GM19463 (cell line): ENCODE data around the gene PNRC2.
A peak's percentile ranks its signal among the peaks of the same experiment; 100 is the strongest.
"Not testable (repeated sequence)": the region's sequence is repeated elsewhere in the genome, so short reads cannot be mapped to it uniquely, and the experiment has no call there.

ENCODE experiments used
- ATAC-seq: cut with Tn5 transposase; IDR thresholded peaks from one replicate; pipeline ENCODE4 v1.9.1; 2021; ENCODE audit warnings: mild to moderate bottlenecking, moderate library complexity; ENCODE audit not compliant: unreplicated experiment

Gene PNRC2

GRCh38 chr1:23947366-23947765 lies 12.3 kb upstream of the PNRC2 start:
- ATAC-seq: no peak

GRCh38 chr1:23953020-23953419 lies 6.6 kb upstream of the PNRC2 start:
- no peak for ATAC-seq

GRCh38 chr1:23957096-23957495 lies 2.5 kb upstream of the PNRC2 start:
- no peak for ATAC-seq

- ATAC-seq: not testable (repeated sequence)
These were observed 1.4 kb upstream of the PNRC2 start for GRCh38 chr1:23958040-23958809.

- ATAC-seq: peak; percentile 64
These were observed 693 bp upstream of the PNRC2 start for GRCh38 chr1:23958810-23959460.

GRCh38 chr1:23960291-23961020 lies 828 bp downstream of the PNRC2 start:
- ATAC-seq: no peak

GRCh38 chr1:23963617-23964234 lies 4.1 kb downstream of the PNRC2 start:
- ATAC-seq: no peak

GRCh38 chr1:23964235-23964668 lies 4.6 kb downstream of the PNRC2 start:
- no peak for ATAC-seq

GRCh38 chr1:23964790-23965740 lies 5.4 kb downstream of the PNRC2 start:
- ATAC-seq: no peak

GRCh38 chr1:23966973-23967493 lies 7.4 kb downstream of the PNRC2 start:
- no peak for ATAC-seq

- no peak for ATAC-seq
These were observed 8.2 kb downstream of the PNRC2 start for GRCh38 chr1:23967871-23968270.

- no peak for ATAC-seq
These were observed 17.7 kb downstream of the PNRC2 start for GRCh38 chr1:23977187-23977853.

- ATAC-seq: no peak
These were observed 18.2 kb downstream of the PNRC2 start for GRCh38 chr1:23977854-23978191.

- no peak for ATAC-seq
These were observed 19.2 kb downstream of the PNRC2 start for GRCh38 chr1:23978805-23979204.

GRCh38 chr1:23979387-23979880 lies 19.8 kb downstream of the PNRC2 start:
- ATAC-seq: no peak

- peak; percentile 74 for ATAC-seq
These were observed 20.5 kb downstream of the PNRC2 start, which contains the start of gene SRSF10 for GRCh38 chr1:23979881-23980727. SRSF10 (minus strand) TSS chr1:23980327; CDS start chr1:23980255, 72 bp downstream.

GRCh38 chr1:23980728-23981070 lies 21.1 kb downstream of the PNRC2 start:
- no peak for ATAC-seq

GRCh38 chr1:23984417-23985186 lies 25.0 kb downstream of the PNRC2 start:
- no peak for ATAC-seq
